Measurements from ENCODE around the gene GPR39.

DNA sequence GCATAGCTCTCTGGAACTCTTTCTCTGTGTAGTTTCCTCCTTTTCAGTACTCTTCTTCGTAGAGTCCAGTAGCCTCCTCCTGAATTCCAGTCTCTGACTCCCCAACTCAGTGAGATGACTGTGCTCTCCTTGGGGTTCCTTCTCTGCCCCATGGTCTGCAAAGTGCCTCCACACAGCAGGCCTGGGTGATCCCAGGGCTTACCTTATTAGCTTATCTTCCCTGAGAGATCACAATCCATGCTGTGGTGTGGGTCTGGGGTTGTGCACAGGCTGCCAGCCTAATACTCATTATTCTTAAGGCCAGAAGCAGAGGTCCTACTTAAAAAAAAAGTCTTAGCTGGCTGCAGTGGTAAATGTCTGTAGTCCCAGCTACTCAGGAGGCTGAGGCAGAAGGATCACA, 4.6 kb upstream of the GPR39 start:
- no peak for TF ChIP-seq POLR2A (IDR thresholded peaks at IDR 0.05)
- TF ChIP-seq, protein P1, sequence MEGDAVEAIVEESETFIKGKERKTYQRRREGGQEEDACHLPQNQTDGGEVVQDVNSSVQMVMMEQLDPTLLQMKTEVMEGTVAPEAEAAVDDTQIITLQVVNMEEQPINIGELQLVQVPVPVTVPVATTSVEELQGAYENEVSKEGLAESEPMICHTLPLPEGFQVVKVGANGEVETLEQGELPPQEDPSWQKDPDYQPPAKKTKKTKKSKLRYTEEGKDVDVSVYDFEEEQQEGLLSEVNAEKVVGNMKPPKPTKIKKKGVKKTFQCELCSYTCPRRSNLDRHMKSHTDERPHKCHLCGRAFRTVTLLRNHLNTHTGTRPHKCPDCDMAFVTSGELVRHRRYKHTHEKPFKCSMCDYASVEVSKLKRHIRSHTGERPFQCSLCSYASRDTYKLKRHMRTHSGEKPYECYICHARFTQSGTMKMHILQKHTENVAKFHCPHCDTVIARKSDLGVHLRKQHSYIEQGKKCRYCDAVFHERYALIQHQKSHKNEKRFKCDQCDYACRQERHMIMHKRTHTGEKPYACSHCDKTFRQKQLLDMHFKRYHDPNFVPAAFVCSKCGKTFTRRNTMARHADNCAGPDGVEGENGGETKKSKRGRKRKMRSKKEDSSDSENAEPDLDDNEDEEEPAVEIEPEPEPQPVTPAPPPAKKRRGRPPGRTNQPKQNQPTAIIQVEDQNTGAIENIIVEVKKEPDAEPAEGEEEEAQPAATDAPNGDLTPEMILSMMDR (IDR thresholded peaks at IDR 0.05) = no peak

Measured in body of pancreas (tissue), 4 donors.